ENCODE results near the gene IER5.

Gene IER5

GRCh38 chr1:181083842-181084605 lies 4.5 kb upstream of the IER5 start:
- H3K4me3 ChIP-seq (ENCODE audit: low read depth, low read length) = no peak overlapping the region
- TF ChIP-seq CTCF (IDR thresholded peaks at IDR 0.05; ENCODE audit: low read depth, low read length) = peak; percentile 57
- no peak for DNase-seq (ENCODE audit: low read depth, low spot score)
- in situ Hi-C loops (cut with HindIII; ENCODE audit: low sequenced_read_pairs) = no loop called here

DNA sequence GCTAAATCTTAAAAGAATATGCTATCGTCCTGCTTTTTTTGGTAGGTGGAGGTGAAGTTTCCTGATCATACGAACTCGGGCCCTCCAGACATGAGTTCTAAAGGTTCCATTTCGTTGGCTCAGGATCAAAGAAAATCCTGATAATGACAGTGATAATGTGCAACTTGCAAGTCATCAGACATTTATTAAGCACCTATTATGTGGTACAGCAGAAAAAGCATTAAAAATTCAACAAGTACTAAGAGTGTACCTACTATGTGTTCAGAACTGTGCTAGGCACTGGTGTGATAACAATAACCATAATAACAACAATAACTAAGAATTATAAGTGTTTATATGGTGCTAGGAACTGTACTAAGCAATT lies 3.9 kb upstream of the IER5 start:
- DNase-seq (ENCODE audit: low read depth, low spot score) = no peak
- in situ Hi-C loops (cut with HindIII; ENCODE audit: low sequenced_read_pairs) = no loop called here
- no peak overlapping the region for H3K4me3 ChIP-seq (ENCODE audit: low read depth, low read length)
- no peak for TF ChIP-seq CTCF (IDR thresholded peaks at IDR 0.05; ENCODE audit: low read depth, low read length)

DNA sequence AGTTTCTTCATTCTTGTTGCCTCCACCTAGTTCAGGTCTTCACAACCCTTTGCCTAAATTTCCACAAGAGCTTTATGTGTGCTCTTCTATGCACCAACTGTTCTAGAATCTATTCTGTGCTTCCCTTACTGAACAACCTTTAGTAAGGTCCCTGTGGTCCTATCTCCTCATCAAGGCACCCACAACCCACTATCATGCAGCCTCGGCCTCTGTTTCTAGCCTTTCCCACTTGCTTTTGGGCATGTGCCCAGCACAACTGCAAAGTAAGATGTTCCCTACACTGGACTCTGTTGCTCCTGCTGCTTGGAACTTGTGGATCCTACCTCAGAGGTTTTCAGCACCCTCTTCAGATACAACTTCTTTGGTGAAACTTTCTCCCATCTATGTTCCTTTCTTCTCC lies 2.4 kb upstream of the IER5 start:
- in situ Hi-C loops (cut with HindIII; ENCODE audit: low sequenced_read_pairs) = no loop called here
- TF ChIP-seq CTCF (IDR thresholded peaks at IDR 0.05; ENCODE audit: low read depth, low read length) = no peak
- DNase-seq (ENCODE audit: low read depth, low spot score) = no peak
- H3K4me3 ChIP-seq (ENCODE audit: low read depth, low read length) = no peak overlapping the region

DNA sequence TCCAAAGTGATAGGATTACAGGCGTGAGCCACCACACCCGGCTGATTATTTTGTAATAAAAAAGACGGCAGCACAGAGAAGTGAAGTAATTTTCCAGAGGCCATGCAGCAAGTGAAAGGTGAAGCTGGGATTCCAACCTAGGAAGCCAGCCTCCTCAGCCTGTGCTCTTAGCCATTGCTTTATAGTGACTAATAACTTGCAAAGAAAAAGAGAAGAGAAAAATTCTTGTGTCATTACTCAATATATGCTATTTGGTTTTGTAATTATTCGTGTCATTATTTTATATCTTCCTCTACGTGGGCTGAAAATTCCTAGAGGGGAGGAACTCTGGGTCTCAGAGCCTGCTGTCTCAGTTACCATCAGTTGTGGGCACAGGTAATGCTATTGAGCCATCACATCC lies 1.6 kb upstream of the IER5 start:
- H3K4me3 ChIP-seq (ENCODE audit: low read depth, low read length) = no peak overlapping the region
- DNase-seq (ENCODE audit: low read depth, low spot score) = no peak
- no peak for TF ChIP-seq CTCF (IDR thresholded peaks at IDR 0.05; ENCODE audit: low read depth, low read length)
- in situ Hi-C loops (cut with HindIII; ENCODE audit: low sequenced_read_pairs) = no loop called here

- no peak overlapping the region for H3K4me3 ChIP-seq (ENCODE audit: low read depth, low read length)
- in situ Hi-C loops (cut with HindIII; ENCODE audit: low sequenced_read_pairs) = no loop called here
These were observed 1.0 kb upstream of the IER5 start for GRCh38 chr1:181087400-181087901.

GRCh38 chr1:181089017-181089675 lies 646 bp downstream of the IER5 start:
- H3K4me3 ChIP-seq (ENCODE audit: low read depth, low read length) = peak overlapping the region; percentile 83
- peak; percentile 53 for DNase-seq (ENCODE audit: low read depth, low spot score)
- in situ Hi-C loops (cut with HindIII; ENCODE audit: low sequenced_read_pairs) = no loop called here
- TF ChIP-seq CTCF (IDR thresholded peaks at IDR 0.05; ENCODE audit: low read depth, low read length) = no peak

More at GRCh38 chr1:181087400-181087901, 1.0 kb upstream of the IER5 start:
- DNase-seq (ENCODE audit: low read depth, low spot score) = no peak
- no peak for TF ChIP-seq CTCF (IDR thresholded peaks at IDR 0.05; ENCODE audit: low read depth, low read length)

Data from astrocyte of the spinal cord (primary cell).